ENCODE results near the gene KCNQ5. TPM values are rescaled to one million over a fixed set of nuclear protein-coding genes. Genes with fewer than 3 reads are reported as not detected.

The KCNQ5 gene
- total RNA-seq, 4 donors from 2014 or later: 0.57 to 4.4 (median 0.97) TPM

GRCh38 chr6:72651967-72652956 is 30.4 kb downstream of the KCNQ5 start:
- H3K27me3 ChIP-seq: no peaks in the 10 kb centered on the region
- DNase-seq: no peak
- H3K4me3 ChIP-seq: no peak overlapping the region
- intact Hi-C loops (cut with DNase I): no loop called here
- H3K4me1 ChIP-seq: no peaks in the 10 kb centered on the region
- no peak overlapping the region for H3K27ac ChIP-seq
- no peaks in the 10 kb centered on the region for H3K9me3 ChIP-seq
- no peaks in the 10 kb centered on the region for H3K36me3 ChIP-seq
- TF ChIP-seq POLR2A (IDR thresholded peaks at IDR 0.05) (no peak), CTCF (IDR thresholded peaks at IDR 0.05) (no peak)
- 77 to 79% methylated on average over 7 of the region's 7 CpGs for WGBS, 2 donors

DNA sequence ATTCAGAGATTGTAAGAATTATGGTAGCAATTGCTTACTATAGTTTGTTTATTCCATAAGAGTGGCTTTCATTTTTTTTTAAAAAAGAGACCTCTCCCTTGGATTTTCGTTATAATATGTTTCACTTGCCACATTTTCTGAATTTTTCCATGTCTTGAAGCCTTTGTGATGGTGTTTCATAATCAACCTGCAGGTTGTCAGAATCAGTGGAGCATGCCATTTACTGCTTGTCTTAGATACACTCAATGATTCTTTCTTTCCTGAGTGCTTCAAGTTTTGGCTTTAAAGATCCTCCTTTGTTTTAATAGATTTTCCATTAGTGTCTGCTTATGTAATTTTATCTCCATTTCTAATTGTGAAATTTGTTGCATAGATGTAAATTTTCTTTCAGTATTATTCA is 31.2 kb downstream of the KCNQ5 start:
- H3K27ac ChIP-seq: no peak overlapping the region

GRCh38 chr6:72654071-72654621 is 32.3 kb downstream of the KCNQ5 start:
- H3K36me3 ChIP-seq: no peaks in the 10 kb centered on the region
- H3K27ac ChIP-seq: no peak overlapping the region
- H3K9me3 ChIP-seq: no peaks in the 10 kb centered on the region
- no peaks in the 10 kb centered on the region for H3K4me1 ChIP-seq
- intact Hi-C loops (cut with DNase I): no loop called here
- TF ChIP-seq POLR2A (IDR thresholded peaks at IDR 0.05): no peak
- TF ChIP-seq CTCF (IDR thresholded peaks at IDR 0.05): no peak
- DNase-seq: no peak
- no peaks in the 10 kb centered on the region for H3K27me3 ChIP-seq
- WGBS, 2 donors: 54 to 85% methylated on average over 2 of the region's 2 CpGs
- no peak overlapping the region for H3K4me3 ChIP-seq

More for the DNA sequence above, 31.2 kb downstream of the KCNQ5 start:
- no peaks in the 10 kb centered on the region for H3K4me1 ChIP-seq
- H3K4me3 ChIP-seq: no peak overlapping the region
- TF ChIP-seq CTCF (IDR thresholded peaks at IDR 0.05): no peak
- no peak for TF ChIP-seq POLR2A (IDR thresholded peaks at IDR 0.05)
- no peaks in the 10 kb centered on the region for H3K27me3 ChIP-seq
- DNase-seq: no peak
- 37 to 47% methylated on average over 1 of the region's 1 CpG for WGBS, 2 donors
- intact Hi-C loops (cut with DNase I): no loop called here
- no peaks in the 10 kb centered on the region for H3K36me3 ChIP-seq
- H3K9me3 ChIP-seq: no peaks in the 10 kb centered on the region

- Histone ChIP-seq H3K4me3 (no peak overlapping the region), H3K27ac (no peak overlapping the region), H3K27me3 (no peaks in the 10 kb centered on the region), H3K36me3 (no peaks in the 10 kb centered on the region), H3K9me3 (no peaks in the 10 kb centered on the region), H3K4me1 (no peaks in the 10 kb centered on the region)
- intact Hi-C loops (cut with DNase I): no loop called here
- no peak for DNase-seq
- WGBS, 2 donors: 87 to 96% methylated on average over 3 of the region's 3 CpGs
- TF ChIP-seq POLR2A (IDR thresholded peaks at IDR 0.05) (no peak), CTCF (IDR thresholded peaks at IDR 0.05) (no peak)
These were observed 35.7 kb downstream of the KCNQ5 start for GRCh38 chr6:72657407-72658197.
